BE2C (cell line): ENCODE results near the gene NOC2L. TPM values are rescaled to one million over a fixed set of nuclear protein-coding genes. Genes with fewer than 3 reads are reported as not detected.

Experiments
- DNase-seq: peaks from one replicate; pipeline ENCODE4 v3.0.0-alpha.2; 2020
- H3K27me3 ChIP-seq: fragments of 250-450 bp; sonication (Bioruptor Pico); 2 replicates; pipeline ENCODE4 v1.5.1; 2020; ENCODE audit warnings: mild to moderate bottlenecking
- H3K36me3 ChIP-seq: fragments of 250-450 bp; sonication (Bioruptor Pico); 2 replicates; pipeline ENCODE4 v1.5.1; 2020; ENCODE audit warnings: mild to moderate bottlenecking
- H3K4me1 ChIP-seq: fragments of 250-450 bp; sonication (Bioruptor Pico); 2 replicates; pipeline ENCODE4 v1.5.1; 2020
- H3K4me3 ChIP-seq: 2 replicates; pipeline ENCODE4 v1.5.1; 2011; ENCODE audit warnings: low read depth, low read length
- H3K9me3 ChIP-seq: fragments of 250-450 bp; sonication (Bioruptor Pico); 2 replicates; pipeline ENCODE4 v1.5.1; 2020
- polyA plus RNA-seq: library from polyadenylated mRNA; unstranded; fragments of >200 nt; gene quantifications from one replicate; pipeline ENCODE4 v1.2.1, GENCODE V29; 2012; ENCODE audit warnings: low read depth, missing spikeins; ENCODE audit not compliant: insufficient read length, insufficient read depth
- TF ChIP-seq, protein P1 (sequence below): IDR thresholded peaks from 2 replicates; pipeline ENCODE4 v1.5.1; 2012; ENCODE audit warnings: mild to moderate bottlenecking, low read depth, low read length

Gene NOC2L
- 253 TPM for polyA plus RNA-seq

DNA sequence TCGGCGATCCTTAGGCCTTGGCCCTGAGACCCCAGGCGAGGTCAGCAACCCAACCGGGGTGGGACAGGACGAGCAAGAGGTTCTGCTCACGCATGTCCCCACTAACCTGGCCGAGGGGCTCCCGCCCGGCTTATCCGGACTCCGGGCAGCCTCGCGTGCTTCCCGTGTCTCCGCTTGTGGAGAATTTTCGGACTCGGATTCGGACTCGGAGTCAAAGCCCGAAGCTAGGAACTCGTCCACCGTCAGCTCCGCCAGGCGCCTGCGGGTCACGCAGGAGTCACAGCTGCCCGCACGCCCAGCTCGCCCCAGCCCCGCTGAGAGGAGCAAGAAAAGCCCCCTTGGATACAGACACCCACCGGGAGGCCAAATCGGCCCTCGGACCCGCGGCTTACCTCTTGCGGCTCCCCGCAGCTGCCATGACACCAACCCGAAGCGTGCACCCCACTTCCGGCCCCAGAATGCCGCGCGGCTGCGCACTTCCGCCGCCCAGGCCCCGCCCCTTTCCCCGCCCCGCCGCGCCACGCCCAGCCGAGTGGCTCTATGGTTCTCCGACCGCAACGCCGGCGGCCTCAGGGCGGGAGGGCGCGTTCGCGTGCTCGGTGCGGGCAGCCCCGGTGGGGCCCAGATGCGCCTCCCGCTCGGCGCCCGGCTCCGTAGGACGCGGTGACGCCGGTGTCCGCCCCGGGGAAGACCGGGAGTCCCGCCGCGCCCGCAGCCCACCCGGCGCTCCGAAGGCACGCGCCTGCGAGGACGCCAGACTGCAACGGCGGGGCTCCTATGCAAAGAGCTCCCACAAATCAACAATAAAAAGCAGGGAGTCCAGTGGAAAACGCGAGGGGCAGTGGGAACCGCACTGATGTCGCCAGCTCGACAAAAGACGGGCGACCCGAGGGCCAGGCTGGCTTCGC lies at the start of gene NOC2L:
TSS of gene NOC2L (minus strand) at position 434 of the 908 bp plus-strand sequence. CDS start at position 418, 16 bp downstream.
- peak; percentile 95 for DNase-seq
- Histone ChIP-seq H3K4me1 (no peaks in the 10 kb centered on the region), H3K36me3 (peaks cover 42% of the 10 kb centered on the region)

GRCh38 chr1:1006305-1007159 lies 47.5 kb upstream of the NOC2L start:
- H3K36me3 ChIP-seq, result no peaks in the 10 kb centered on the region
- peaks cover 33% of the 10 kb centered on the region for H3K4me1 ChIP-seq
- H3K9me3 ChIP-seq, result no peaks in the 10 kb centered on the region
- H3K27me3 ChIP-seq, result peaks cover 7% of the 10 kb centered on the region
- TF ChIP-seq, protein P1, sequence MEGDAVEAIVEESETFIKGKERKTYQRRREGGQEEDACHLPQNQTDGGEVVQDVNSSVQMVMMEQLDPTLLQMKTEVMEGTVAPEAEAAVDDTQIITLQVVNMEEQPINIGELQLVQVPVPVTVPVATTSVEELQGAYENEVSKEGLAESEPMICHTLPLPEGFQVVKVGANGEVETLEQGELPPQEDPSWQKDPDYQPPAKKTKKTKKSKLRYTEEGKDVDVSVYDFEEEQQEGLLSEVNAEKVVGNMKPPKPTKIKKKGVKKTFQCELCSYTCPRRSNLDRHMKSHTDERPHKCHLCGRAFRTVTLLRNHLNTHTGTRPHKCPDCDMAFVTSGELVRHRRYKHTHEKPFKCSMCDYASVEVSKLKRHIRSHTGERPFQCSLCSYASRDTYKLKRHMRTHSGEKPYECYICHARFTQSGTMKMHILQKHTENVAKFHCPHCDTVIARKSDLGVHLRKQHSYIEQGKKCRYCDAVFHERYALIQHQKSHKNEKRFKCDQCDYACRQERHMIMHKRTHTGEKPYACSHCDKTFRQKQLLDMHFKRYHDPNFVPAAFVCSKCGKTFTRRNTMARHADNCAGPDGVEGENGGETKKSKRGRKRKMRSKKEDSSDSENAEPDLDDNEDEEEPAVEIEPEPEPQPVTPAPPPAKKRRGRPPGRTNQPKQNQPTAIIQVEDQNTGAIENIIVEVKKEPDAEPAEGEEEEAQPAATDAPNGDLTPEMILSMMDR, result no peak
- no peak for DNase-seq
- H3K4me3 ChIP-seq, result no peak overlapping the region

More for the DNA sequence above, at the start of gene NOC2L:
- Histone ChIP-seq H3K9me3 (no peaks in the 10 kb centered on the region), H3K27me3 (no peaks in the 10 kb centered on the region), H3K4me3 (peak within 1 kb of the TSS; percentile 95)
- TF ChIP-seq, protein P1, result no peak

DNA sequence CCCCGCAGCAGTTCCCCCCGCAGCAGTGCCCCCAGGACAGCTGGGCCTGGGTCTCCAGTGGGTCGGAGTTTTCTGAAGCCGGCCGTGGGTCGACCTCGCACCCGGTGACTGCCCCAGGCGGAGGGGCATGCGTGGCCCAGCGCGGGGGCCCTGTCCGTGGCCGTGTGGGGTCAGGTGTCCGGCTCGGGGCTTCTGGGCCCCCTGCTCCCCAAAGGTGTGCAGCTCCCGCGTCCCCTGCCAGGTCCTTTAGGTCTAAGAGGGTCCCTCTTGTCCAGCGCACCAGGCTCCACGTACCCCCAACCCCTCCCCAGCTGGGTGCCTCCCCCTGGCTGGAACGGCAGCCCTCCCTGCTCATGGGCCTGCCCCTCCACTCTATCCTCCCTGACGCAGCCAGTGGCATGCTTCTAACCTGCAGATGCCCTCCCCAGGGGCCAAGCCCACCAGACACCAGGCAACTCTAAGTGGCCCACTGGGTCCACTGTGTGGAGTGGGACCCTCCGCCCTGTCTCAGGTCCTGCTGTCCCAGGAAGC lies 46.8 kb upstream of the NOC2L start:
- Histone ChIP-seq H3K4me1 (peaks cover 33% of the 10 kb centered on the region), H3K4me3 (no peak overlapping the region; the same call in 1 of the 2 replicates), H3K9me3 (peaks cover 1% of the 10 kb centered on the region; the same call in 1 of the 2 replicates), H3K36me3 (no peaks in the 10 kb centered on the region), H3K27me3 (peaks cover 14% of the 10 kb centered on the region)
- no peak for DNase-seq
- TF ChIP-seq, protein P1, result no peak

- peaks cover 33% of the 10 kb centered on the region for H3K4me1 ChIP-seq
- TF ChIP-seq, protein P1, result no peak
- H3K9me3 ChIP-seq, result peaks cover 5% of the 10 kb centered on the region; the same call in 1 of the 2 replicates
- H3K4me3 ChIP-seq, result peak overlapping the region; percentile 41
- no peaks in the 10 kb centered on the region for H3K36me3 ChIP-seq
- peak; percentile 76 for DNase-seq
- H3K27me3 ChIP-seq, result peaks cover 22% of the 10 kb centered on the region
Measured at GRCh38 chr1:1004780-1005697, 46.0 kb upstream of the NOC2L start.

GRCh38 chr1:1004420-1004779 lies 45.3 kb upstream of the NOC2L start:
- DNase-seq, result peak; percentile 34
- TF ChIP-seq, protein P1, result no peak
- H3K27me3 ChIP-seq, result peaks cover 28% of the 10 kb centered on the region
- peak overlapping the region; percentile 41 for H3K4me3 ChIP-seq
- peaks cover 5% of the 10 kb centered on the region; the same call in 1 of the 2 replicates for H3K9me3 ChIP-seq
- H3K36me3 ChIP-seq, result no peaks in the 10 kb centered on the region
- H3K4me1 ChIP-seq, result peaks cover 33% of the 10 kb centered on the region
